ENCODE data around the gene AMPH.
A peak's percentile ranks its signal among the peaks of the same experiment; 100 is the strongest.
"Not testable (repeated sequence)": the region's sequence is repeated elsewhere in the genome, so short reads cannot be mapped to it uniquely, and the experiment has no call there.

The AMPH gene

DNA sequence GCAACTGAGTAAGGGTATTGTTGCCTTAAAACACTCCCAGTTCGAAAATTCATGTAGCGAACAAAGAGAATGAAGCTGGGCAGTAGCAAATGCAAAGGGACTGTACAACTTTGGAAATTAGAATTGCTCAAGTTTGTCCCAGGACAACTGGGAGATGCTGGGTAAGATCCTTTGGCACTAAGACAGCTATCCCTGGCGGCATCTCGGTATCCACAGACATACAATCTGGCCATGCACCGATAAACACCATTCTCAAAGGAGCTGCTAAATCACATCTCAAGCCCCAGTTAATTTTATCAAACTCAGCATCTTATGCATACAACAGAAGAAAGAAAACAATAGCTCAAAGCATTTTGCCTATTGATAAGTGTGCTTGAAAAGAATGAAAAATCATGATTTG, 177.3 kb downstream of the AMPH start:
- DNase-seq = no peak

DNA sequence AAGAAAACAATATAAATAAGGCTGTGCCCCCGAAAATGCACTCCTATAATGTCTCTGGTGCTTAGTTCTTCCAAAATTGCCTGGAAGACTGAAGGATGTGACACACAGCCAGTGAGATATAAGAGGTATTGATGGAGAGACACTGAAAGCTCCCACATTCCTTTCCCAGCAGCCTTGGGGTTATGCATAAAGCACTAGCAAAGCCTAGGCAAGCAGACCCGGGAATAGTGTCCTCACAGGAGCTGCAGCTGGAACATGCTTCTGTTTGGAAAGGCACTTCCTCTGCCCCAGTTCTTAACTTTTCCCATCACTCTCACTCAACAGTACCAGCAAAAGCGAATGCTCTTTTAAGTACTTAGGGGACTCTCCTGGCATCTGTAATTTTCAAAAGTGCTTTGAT, 178.0 kb downstream of the AMPH start:
- no peak for DNase-seq

DNA sequence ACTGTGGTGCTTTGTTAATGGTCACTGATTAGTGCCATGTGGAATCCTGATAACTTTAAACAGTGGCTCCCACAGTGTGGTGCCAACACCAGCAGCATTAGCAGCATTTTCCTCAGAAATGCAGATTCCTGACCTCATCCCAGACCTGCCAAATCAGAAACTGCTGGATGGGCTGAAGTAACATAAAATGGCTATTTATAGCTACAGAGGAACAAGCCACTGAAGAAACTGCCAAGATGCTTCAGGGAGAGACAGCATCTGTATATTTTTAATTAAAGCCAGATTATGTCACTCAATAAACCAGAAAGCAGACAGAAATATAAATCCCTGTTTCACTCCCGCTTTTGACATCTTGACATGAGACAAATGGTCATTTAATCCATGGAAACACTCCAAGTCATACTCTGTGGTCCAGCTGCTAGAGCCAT, 178.5 kb downstream of the AMPH start:
- DNase-seq = no peak

DNA sequence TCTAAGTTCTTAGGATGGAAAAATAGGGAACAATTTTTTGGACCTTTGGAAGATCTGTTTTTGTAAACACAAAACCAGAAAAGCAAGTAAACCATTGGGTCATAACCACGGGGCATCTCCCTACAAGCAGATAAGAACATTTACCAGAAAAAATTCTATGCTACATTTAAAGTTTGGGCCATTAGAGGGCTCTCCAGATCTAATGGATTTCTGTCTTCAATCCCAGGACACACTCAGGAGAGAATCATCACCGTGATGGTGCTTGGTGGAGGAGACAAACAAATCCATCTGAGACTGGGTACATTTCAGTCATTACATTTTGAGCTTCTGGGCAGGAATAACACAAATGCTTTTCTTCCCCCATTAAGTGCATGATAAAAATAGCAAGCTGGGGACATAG, 179.3 kb downstream of the AMPH start:
- no peak for DNase-seq

DNA sequence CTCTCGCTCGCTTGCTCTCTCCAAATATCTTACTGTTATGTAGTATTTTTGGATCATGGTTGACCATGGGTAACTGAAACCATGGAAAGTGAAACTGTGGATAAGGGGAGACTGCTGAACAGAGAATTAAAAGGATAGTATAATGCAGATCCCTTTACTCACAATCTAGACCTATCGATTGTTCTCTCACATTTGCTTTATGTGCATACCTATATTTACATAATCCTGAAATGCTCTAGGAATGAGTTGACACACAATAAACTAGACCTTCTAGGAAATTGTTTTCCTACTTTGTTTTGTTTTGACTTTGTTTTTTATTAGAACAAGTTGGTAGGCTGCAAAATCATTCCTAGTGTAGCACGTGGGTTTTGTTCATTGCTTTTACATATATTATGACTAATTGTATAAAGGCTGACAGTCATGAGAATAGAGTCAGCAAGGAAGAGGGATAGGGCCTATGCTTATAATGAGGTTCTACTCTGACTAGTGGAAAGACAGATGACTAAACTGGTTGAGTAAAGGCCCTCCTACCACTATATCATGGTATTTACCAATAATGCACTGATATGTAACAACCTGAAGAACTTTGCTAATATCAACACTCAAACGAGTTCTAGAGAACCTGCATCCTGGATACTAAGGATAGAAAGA, 182.5 kb downstream of the AMPH start:
- DNase-seq = no peak

GRCh38 chr7:38448054-38448453, 183.1 kb downstream of the AMPH start:
- DNase-seq = no peak

- DNase-seq = no peak
These were observed 192.2 kb downstream of the AMPH start for GRCh38 chr7:38438970-38439369.

GRCh38 chr7:38432671-38433070, 198.5 kb downstream of the AMPH start:
- DNase-seq = no peak

DNA sequence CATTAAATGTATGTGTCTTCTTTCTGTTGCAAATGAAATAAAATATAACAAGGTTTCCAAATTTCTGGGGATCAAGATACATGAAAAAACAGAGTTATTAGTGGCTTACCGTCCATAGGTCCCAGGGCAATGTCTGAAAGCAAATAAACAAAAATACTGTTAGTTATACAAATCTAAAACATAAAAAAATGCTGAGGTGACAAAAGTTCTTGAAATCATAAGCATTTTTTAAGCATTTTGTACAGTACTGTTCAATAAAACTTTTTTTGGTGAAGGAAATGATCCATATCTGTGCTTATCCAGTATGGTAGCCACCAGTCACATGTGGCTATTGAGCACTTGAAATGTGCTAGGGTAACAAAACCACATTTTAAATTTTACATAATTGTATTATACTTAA, 199.1 kb downstream of the AMPH start:
- DNase-seq = no peak

GRCh38 chr7:38429057-38429456, 202.1 kb downstream of the AMPH start:
- no peak for DNase-seq

DNA sequence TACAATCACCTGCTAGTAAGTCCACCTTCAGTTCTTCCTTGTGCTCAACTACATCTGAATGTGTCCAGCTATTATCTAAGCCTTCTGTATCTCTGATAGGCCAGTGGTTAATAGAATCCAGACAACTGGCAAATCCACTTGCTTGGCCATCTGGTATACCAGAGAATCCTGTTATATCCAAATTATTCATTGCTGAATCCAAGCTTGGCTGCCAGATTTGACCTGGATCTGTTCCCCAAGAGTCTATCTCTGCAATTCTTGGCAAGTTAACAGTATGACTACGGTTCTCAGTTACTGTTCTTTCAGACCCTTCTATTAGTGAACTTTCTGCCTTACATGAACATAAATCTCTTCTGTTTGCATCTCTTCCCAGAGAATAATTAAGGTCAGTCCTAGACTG, 203.1 kb downstream of the AMPH start:
- DNase-seq = no peak

- DNase-seq = no peak
These were observed 203.8 kb downstream of the AMPH start for GRCh38 chr7:38427279-38427955.

DNA sequence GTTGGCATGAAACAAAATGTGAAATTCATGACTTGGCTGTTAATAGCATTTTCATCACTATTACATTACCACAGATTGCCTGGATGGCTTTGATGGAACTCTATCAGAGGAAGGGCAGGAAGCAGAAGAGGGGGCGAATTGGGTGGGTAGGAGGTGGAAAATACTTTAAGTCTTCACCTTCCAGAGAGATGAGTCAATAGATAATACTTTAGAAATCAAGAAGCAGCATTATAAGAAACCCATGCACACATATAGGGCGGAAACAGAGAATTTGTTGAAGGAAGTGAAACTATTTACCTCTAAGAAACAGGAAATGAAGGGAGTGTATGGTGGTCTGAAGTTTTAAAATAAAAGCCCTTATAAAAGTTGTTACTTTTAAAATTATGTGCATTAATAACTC, 205.7 kb downstream of the AMPH start:
- no peak for DNase-seq

DNA sequence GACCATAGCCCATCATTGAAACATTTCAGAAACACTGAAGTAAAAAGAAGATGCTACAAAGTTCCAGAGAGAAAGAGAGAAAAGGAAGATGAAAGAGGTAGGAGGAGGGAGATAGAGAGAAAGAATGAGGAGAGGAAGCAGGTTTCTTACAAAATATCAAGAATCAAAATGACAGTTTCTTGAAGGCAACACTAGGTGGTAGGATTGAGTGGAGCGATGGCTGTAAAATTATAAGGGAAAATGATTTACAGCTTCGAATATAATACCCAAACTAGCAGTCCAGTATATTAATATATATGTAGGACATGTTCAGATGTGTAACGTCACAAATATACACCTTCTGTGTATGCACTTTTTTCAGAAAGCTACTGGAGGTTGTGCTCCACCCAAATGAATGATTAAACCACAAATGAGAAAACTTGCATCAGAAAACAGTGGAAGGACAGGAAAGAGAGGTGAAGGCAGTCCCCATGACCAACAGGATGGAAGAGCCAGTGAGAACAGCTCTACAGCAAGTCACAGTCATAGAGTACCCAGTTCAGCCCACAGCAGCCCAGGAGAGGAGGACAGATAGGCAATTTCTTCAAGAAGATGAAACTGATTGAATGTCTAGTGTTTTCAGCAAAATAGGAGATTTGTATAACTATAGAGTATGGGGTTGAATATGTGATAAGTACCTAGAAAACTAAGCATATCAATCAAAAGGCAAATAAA, 206.3 kb downstream of the AMPH start:
- no peak for DNase-seq

DNA sequence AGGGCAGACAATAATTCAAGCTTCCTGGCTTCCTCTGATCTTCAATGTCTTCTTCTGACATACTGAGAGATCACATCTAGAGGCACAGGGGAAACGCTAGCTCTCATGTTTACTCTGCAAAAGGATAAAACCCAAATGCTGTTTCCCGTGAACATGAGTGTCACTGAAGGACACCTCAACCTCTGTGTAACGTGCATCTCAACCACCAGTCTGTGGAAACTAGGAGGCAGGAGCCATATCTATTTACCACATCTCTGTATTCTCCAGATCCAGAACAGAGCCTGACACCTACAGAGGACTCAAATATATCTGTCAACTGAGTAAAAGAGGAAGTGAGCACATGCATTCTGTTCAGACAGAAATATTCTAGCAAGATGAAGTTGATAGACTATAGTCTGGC, 217.4 kb downstream of the AMPH start:
- no peak for DNase-seq

DNA sequence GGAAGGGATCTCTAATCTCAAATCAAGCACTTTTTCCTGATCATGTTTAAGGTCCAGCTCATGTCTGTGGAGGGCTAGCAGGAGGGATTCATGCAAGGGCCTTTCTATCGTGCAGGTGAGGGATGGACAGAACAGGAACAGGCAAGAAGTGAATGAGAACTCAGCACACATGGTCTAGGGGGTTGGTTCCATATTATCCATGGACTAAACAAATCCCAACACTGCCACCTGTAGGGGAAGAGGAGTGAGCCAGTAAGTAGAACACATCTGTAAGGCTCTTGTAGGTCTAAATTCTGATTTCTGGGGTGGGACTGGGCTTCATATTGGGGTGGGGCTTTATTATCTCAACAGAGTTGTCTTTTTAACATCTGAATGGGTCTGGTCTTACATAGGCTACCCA, 219.8 kb downstream of the AMPH start:
- no peak for DNase-seq

DNA sequence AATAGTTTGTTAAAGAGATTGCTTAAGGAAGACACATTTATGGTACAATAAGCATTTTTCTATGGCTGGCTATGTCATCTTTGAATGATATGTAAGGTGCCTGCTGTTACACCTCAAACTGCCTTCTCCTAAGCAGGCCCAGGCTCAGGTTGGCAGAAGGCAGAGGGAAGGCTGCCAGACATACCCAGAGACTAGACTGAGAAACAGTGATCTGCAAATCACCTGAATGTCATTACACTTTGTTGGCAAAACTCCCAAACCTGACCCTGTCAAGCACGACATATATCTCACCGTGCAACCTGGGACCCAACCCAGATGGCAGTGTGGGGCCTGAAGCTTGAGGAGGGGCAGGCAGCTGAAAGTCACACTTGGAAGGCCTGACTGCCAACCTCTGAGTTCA, 221.1 kb downstream of the AMPH start:
- no peak for DNase-seq

DNA sequence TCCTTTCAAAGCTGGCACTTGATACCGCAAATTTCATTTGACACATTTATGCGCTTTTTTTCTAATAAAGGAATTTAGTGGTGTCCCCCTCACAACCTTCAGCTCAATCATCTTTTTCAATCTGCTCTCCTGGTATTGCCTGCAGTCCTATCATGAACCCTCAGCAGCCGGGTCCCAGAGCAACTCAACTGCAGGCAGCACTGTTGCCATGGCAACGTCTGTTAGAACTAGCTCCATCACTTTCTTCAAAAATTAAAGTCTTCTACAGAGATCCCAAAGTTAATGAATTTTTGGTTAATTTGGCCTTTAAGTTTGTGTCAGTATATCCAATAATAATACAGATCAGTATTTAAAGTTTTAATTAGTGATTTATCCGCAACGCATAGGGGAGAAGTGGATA, 221.6 kb downstream of the AMPH start:
- DNase-seq = no peak

DNA sequence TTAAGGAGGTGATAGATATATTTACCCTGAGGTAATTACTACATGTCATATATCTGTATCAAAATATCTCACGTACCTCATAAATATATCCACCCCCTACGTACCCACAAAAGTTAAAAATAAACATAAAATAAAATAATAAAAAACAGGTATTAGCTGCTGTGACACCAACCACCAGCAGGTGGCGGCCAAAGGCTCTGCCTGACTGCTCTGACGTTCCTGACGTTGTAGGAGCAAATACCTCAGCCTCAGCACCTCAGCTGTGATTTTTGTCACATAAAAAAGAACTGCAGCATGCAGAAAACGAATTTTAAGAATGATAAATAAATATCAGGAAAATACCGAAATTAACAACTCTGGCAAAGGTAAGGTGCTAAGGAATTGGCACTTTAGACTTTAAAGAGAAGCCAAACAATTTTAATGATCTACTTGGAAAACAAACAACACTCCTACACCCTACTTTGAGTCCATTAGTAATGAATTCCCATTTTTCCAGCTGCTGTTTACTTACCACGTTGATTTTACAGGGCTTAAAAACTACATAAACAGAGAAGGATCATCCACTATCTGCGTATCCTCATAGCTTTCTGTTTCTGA, 232.3 kb downstream of the AMPH start:
- DNase-seq = peak; percentile 48

GRCh38 chr7:38396852-38397251, 234.3 kb downstream of the AMPH start:
- no peak for DNase-seq

GRCh38 chr7:38395921-38396552, 235.1 kb downstream of the AMPH start:
- not testable (repeated sequence) for DNase-seq

DNA sequence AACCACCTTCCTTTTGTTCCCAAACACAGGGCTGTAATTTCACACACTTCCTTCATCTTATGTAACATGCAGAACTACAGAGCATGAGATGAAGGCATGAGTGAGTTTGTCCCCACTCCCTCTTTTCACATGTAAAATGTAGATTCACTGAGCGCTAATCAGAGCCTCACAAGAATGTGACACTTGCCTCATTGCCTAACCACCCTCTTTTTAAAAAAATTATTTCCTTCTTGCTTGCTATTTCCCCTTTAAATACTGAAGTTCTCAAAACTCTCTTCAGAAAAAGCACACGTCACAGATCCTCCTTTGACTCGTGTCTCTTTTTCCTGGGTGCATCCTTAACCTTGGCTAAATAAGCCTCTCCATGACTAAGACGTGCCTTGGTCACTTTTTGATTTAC, 236.5 kb downstream of the AMPH start:
- DNase-seq = no peak

DNA sequence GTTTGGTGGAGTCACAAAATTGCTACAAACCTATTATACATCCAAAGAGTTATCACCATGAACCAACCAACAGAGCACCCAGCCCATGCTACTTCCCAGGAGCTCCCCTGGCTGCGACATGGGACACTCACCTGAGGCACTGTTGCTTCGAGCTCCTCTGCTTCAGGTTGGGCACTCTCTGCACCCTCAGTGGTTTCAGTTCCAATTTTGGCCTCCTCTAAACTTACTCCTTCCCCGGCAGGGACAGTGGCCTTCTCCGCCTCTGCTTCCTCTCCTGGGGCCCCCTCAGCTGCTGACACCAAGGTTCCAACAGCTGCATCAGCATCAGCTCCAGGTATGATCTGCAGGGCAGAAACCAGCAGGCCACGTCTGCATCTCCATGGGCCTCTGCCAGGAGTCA, 237.3 kb downstream of the AMPH start:
- DNase-seq = no peak

Measured in left hindlimb (tissue), 1 donor.